HS-5 (cell line): ENCODE data around the gene FBXW5.

Source experiments
- DNase-seq: peaks from one replicate; pipeline ENCODE4 v3.0.0-alpha.2; 2012; ENCODE audit warnings: low read depth

FBXW5 gene

DNA sequence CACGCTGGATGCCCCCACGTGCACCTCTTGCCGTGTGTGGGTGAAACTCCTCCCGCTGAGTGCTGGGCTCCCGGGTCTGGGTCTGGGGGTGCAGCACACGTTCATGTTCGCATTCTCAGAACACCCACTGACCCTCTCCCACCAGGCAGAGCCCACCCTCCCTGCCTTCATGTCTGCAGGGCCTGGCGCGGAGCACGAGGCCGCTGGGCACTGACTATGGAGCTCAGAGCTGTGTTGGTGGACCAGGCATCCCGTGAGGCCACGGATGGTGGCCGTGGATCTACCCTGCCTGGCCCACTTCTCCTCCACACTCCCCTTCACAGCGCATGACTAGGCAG lies 16.4 kb upstream of the FBXW5 start:
- no peak for DNase-seq

DNA sequence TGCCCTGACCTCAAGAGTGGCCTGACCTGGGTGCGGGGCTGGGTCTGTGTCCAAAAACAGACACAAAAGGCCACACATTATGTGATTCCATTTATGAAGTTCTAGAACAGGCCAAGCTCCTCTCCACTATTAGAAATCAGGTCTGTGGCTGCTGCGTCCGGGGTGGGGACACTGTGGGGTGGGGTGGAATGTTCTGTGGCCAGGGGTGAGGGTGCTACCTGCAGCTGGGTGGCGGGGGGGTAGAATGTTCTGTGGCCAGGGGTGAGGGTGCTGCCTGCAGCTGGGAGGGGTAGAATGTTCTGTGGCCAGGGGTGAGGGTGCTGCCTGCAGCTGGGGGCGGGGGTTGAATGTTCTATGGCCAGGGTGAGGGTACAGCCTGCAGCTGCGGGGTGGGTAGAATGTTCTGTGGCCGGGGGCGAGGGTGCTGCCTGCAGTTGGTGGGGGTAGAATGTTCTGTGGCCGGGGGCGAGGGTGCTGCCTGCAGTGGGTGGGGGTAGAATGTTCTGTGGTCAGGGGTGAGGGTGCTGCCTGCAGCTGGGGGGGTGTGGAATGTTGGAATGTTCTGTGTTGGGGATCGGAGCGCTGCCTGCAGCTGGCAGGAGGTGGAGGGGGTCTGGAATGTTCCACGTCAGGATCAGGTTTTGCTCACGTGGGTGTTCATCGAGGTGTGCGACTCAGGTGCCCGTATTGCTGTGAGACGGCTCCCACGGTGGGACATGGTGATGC lies 15.8 kb upstream of the FBXW5 start:
- no peak for DNase-seq

GRCh38 chr9:136958898-136959850 lies 14.6 kb upstream of the FBXW5 start:
- no peak for DNase-seq

DNA sequence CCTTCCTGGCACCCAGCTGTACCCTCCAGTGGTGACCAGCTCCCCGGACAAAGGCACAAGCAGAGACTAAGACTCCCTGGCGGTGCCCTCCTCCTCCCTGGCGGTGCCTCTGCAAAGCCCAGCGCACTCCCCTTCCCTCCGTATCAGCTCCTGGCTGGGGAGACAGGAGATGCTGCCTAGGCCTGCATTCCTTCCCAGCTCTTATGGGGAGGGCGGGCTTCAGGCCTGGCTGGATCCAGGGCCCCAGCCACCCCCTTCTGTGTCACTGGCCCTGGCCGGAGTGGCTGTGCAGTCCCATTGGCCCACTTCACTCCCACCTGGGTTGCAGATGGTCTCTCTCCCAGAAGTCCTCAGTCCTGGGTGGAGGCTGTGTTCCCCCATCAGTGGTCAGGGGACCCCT lies 13.9 kb upstream of the FBXW5 start:
- no peak for DNase-seq

DNA sequence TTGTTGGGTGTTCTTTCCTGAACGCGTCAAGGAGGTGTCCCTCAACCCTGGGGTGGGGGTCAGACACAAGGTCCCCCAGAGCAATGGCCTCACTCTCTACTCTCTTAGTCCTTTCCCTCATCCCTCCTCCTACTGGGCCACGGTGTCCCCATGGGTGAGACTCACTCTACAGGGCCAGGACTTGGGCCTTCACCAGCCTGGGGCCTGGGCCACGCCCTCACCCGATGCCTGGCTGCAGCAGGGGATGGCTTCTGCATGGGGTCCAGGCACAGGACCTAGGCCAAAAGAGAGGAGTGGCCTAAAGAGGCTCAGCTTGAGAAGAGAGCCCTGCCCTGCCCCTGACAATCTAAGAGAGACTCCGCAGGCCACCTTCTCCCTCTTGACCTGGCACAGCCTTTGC lies 13.4 kb upstream of the FBXW5 start:
- DNase-seq, result no peak

GRCh38 chr9:136957461-136957860 lies 12.9 kb upstream of the FBXW5 start:
- DNase-seq, result no peak

DNA sequence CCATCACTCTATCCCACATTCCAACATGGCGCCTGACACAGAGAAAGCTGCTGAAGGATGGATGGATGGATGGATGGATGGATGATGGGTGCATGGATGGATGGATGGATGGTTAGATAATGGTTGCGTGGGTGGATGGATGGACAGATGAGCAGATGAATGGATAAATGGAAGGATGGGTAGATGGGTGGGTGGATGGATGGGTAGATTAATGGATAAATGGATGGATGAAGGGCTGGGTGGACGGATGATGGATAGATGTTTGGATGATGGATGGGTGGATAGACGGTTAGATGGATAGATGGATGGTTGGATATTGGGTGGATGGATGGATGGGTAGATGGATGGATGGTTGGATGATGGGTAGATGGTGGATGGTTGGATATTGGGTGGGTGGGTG lies 12.1 kb upstream of the FBXW5 start:
- no peak for DNase-seq

DNA sequence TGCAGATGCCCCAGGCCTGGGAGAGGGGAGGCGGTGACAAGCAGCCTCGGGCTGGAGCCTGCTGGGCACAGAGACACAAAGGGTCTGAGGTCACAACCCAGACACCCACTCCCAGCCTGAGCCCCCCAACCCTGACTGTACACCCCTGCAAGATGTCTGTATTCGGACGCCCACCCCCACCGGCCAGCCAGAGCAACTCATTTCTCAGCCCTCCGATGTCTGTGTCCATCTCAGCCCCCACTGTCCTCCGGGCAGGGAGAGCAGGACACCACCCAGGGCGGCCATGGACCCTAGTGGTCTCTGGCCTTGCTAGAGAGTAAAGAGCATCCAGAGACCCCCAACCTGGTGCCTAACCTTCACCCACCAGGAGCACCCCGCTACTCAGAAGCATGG lies 11.4 kb upstream of the FBXW5 start:
- DNase-seq, result no peak

- DNase-seq, result no peak
Observed at GRCh38 chr9:136955202-136955942, 10.8 kb upstream of the FBXW5 start.

GRCh38 chr9:136954270-136955083 lies 9.9 kb upstream of the FBXW5 start:
- no peak for DNase-seq

DNA sequence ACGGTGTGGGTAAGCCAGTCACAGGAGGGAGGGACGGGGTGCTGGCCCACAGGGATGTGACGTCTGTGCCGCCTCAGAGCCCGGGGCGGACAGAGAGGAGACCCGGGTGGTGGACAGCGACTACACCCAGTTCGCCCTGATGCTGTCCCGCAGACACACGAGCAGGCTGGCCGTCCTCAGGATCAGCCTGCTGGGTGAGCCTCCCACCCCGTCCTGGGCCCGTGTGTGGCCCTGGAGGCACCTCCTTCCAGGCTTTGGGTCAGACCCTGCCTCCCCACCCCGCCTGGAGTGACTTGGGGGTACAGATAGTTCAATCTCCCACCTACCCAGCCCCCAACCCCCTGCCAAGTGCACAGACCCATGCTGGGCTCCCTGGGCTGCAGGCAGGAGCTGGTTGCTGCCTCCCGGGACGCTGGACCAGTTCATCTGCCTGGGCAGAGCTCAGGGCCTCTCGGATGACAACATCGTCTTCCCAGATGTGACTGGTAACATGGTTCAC lies 9.3 kb upstream of the FBXW5 start:
- DNase-seq, result no peak

DNA sequence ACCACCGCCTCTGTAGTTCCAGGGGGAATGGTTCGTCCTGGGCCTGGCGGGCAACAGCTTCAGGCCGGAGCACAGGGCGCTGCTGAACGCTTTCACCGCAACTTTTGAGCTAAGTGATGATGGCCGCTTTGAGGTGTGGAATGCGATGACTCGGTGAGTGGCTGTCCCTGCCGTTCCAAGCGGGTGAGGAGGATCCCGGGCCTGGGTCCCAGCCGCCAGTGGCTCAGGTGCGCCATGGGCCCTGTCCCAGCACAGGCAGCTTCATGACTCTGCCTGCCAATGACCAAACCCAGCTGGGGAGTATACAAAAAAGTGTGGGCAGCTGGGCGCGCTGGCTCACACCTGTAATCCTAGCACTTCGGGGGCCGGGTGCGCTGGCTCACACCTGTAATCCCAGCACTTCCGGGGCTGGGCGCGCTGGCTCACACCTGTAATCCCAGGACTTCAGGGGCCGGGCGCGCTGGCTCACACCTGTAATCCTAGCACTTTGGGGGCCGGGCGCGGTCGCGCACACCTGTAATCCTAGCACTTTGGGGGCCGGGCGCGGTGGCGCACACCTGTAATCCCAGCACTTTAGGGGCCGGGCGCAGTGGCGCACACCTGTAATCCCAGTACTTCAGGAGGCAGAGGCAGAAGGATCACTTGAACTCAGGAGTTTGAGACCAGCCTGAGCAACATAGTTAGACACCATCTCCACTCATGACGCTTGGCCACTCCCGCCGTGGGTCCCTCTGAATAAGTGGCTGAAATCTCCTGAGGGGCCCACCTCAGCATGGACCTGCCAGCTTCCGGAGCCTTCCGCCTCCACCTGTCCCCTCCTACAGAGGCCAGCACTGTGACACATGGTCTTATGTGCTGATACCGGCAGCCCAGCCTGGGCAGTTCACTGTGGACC lies 8.6 kb upstream of the FBXW5 start:
- no peak for DNase-seq

GRCh38 chr9:136952321-136952850 lies 7.8 kb upstream of the FBXW5 start:
- DNase-seq, result no peak

DNA sequence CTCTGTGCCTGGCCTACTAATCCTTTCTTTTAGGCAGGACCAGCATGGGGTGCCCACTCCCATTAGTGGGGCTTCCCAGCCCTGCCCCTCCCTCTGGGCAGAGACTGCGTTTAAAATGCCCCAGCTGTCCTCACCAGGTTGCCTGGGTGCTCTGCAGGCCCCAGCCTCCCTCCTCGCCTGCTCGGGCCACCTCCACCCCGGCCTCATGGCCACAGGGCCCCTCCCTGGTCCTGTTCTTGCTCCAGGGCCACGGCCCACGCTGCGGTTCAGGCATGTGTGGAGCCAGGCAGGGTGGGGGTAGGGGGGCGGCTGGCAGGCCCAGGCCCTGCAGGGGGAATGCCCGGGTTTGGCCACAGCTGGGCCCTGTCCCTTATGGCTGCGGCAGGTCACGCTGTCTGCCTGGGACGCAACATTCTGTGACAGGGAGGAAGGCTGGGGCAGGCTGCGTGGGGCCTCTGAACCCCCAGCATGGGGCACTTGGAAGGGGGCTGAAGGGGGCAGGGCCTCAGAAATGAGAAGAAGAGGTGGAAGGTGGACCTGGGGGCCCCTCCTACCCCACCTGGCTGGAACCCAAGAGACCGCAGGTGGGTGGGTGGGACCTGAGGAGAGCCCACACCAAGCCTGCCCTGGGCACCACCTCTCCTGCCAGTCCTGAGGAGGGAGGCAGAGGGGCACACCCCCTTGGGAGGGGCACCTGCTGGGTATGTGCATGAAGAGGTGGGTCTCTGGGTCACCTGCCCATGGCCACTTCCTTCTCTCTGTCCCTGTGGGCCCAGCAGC lies 7.2 kb upstream of the FBXW5 start, which contains the start of gene LCN12:
Gene LCN12, plus strand, starts transcription at position 733 of the 780 bp plus-strand sequence. CDS start 55 bp downstream, outside the sequence.
- no peak for DNase-seq

GRCh38 chr9:136950656-136951276 lies 6.2 kb upstream of the FBXW5 start:
- no peak for DNase-seq

DNA sequence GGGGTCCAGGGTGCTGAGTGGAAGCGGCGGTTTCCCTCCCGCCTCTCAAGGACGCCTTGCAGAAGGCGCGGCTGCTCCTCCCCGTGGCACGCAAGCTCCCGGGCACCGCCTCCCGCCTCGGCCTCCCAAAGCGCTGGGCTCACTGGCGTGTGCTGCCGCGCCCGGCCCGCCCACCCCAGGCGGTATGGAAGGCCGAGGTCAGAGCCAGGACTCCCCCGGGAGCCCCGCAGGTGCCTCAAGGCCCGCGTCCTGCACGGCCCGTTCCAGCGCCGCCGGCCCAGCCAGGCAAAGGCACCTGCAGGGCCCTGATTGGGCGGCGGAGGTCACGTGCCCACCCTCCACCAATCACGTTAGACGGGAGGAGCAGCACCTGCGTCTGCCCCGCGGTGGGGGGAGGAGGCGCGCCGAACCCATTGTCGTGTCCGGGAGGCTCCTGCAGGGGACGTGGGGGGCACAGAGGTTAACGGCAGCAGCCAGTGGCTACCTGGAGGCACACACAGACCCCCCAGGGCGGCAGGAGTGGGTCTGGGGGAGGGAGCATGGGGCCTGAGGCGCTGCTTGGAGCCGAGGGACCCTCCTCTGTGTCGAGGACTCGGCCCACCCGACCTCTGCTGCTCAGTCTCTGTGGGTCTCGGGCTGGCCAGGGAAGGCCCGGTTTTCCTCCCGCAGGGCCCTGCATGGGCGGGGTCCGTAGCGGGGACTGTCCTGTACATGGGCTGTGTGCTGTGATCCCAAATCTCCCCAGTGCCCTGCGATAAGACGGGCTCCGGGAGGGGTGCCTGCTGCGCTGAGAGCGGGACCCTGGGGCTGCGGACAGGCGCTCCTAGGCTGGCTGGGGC lies 5.5 kb upstream of the FBXW5 start:
- peak; percentile 50 for DNase-seq

- no peak for DNase-seq
Observed at GRCh38 chr9:136949239-136949816, 4.8 kb upstream of the FBXW5 start.
